ENCODE measurements around the gene PLEKHN1.

Gene PLEKHN1

DNA sequence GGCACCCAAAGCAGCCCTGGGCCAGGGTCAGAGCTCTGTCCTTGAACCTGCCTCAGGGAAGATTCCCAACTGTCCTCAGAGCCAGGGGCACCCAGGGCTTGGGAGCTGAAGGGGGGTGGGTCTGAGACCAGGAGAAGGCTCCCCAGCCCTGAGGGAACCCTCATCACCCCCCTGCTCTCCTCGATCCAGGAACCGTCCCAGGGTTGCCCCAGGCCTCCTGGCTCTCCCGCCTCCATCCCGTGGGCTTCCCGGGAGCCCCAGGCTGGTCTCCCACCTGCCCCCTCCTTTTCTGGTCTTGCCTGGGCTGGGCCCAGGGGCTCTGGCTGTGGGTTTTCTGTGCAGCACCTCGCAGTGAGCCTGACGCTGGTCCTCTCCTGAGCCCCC lies 49.2 kb upstream of the PLEKHN1 start (continued):
- TF ChIP-seq ZNF544 (tag by site-specific recombination; IDR thresholded peaks at IDR 0.05) (no peak), ZNF19 (tag by site-specific recombination; IDR thresholded peaks at IDR 0.05; ENCODE audit: low read depth) (no peak), ZNF785 (tag by site-specific recombination; IDR thresholded peaks at IDR 0.05) (no peak), ZBTB49 (tag by site-specific recombination; IDR thresholded peaks at IDR 0.05; ENCODE audit: low read depth) (no peak), SETDB1 (IDR thresholded peaks at IDR 0.05; ENCODE audit: insufficient read length, low read length) (no peak), ZNF623 (tag by site-specific recombination; IDR thresholded peaks at IDR 0.05) (no peak), ZSCAN30 (tag by site-specific recombination; IDR thresholded peaks at IDR 0.05) (0 out of 2 replicates have a peak, but pooled peaks have one; percentile 2), ZNF654 (tag by site-specific recombination; IDR thresholded peaks at IDR 0.05; ENCODE audit: low read depth) (no peak), ZNF274 (IDR thresholded peaks at IDR 0.05; ENCODE audit: low read length) (no peak), ZNF274 (tag by site-specific recombination; IDR thresholded peaks at IDR 0.05; ENCODE audit: borderline replicate concordance) (no peak), ZNF394 (tag by site-specific recombination; IDR thresholded peaks at IDR 0.05; ENCODE audit: borderline replicate concordance) (no peak), ZNF701 (tag by site-specific recombination; IDR thresholded peaks at IDR 0.05) (no peak), ZNF223 (tag by site-specific recombination; IDR thresholded peaks at IDR 0.05) (no peak), ZNF692 (tag by site-specific recombination; IDR thresholded peaks at IDR 0.05) (no peak), ZNF747 (tag by site-specific recombination; IDR thresholded peaks at IDR 0.05) (no peak), ZNF571 (tag by site-specific recombination; IDR thresholded peaks at IDR 0.05) (no peak), KLF9 (tag by site-specific recombination; IDR thresholded peaks at IDR 0.05; ENCODE audit: low read depth) (no peak), ZNF23 (tag by site-specific recombination; IDR thresholded peaks at IDR 0.05; ENCODE audit: borderline replicate concordance) (no peak), TCF7L2 (IDR thresholded peaks at IDR 0.05; ENCODE audit: borderline replicate concordance, low read depth, low read length) (0 out of 2 replicates have a peak, but pooled peaks have one; percentile 5), ZNF610 (tag by site-specific recombination; IDR thresholded peaks at IDR 0.05; ENCODE audit: borderline replicate concordance) (no peak), ZIC2 (tag by site-specific recombination; IDR thresholded peaks at IDR 0.05) (no peak), ZNF76 (tag by site-specific recombination; IDR thresholded peaks at IDR 0.05; ENCODE audit: borderline replicate concordance, low read depth) (peak; percentile 35; the same call in 1 of the 2 replicates), ZSCAN18 (tag by site-specific recombination; IDR thresholded peaks at IDR 0.05) (no peak), ZNF626 (tag by site-specific recombination; IDR thresholded peaks at IDR 0.05) (no peak), ZNF248 (tag by site-specific recombination; IDR thresholded peaks at IDR 0.05) (no peak), ZNF37A (tag by site-specific recombination; IDR thresholded peaks at IDR 0.05) (no peak), KLF8 (tag by site-specific recombination; IDR thresholded peaks at IDR 0.05) (no peak), ZNF335 (tag by site-specific recombination; conservative IDR thresholded peaks at IDR 0.05) (no peak), ZNF426 (tag by site-specific recombination; IDR thresholded peaks at IDR 0.05) (no peak)
- TF ChIP-seq, protein P1, sequence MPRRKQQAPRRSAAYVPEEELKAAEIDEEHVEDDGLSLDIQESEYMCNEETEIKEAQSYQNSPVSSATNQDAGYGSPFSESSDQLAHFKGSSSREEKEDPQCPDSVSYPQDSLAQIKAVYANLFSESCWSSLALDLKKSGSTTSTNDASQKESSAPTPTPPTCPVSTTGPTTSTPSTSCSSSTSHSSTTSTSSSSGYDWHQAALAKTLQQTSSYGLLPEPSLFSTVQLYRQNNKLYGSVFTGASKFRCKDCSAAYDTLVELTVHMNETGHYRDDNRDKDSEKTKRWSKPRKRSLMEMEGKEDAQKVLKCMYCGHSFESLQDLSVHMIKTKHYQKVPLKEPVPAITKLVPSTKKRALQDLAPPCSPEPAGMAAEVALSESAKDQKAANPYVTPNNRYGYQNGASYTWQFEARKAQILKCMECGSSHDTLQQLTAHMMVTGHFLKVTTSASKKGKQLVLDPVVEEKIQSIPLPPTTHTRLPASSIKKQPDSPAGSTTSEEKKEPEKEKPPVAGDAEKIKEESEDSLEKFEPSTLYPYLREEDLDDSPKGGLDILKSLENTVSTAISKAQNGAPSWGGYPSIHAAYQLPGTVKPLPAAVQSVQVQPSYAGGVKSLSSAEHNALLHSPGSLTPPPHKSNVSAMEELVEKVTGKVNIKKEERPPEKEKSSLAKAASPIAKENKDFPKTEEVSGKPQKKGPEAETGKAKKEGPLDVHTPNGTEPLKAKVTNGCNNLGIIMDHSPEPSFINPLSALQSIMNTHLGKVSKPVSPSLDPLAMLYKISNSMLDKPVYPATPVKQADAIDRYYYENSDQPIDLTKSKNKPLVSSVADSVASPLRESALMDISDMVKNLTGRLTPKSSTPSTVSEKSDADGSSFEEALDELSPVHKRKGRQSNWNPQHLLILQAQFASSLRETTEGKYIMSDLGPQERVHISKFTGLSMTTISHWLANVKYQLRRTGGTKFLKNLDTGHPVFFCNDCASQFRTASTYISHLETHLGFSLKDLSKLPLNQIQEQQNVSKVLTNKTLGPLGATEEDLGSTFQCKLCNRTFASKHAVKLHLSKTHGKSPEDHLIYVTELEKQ (tag by site-specific recombination; IDR thresholded peaks at IDR 0.05; ENCODE audit: borderline replicate concordance): no peak

Data from HEK293 (cell line).